HG03565 (cell line): ENCODE data around the gene MYOZ3.

Experiments used
- ATAC-seq: cut with Tn5 transposase; IDR thresholded peaks from one replicate; pipeline ENCODE4 v1.9.1; 2021; ENCODE audit warnings: mild to moderate bottlenecking, moderate library complexity; ENCODE audit not compliant: unreplicated experiment

MYOZ3 gene

DNA sequence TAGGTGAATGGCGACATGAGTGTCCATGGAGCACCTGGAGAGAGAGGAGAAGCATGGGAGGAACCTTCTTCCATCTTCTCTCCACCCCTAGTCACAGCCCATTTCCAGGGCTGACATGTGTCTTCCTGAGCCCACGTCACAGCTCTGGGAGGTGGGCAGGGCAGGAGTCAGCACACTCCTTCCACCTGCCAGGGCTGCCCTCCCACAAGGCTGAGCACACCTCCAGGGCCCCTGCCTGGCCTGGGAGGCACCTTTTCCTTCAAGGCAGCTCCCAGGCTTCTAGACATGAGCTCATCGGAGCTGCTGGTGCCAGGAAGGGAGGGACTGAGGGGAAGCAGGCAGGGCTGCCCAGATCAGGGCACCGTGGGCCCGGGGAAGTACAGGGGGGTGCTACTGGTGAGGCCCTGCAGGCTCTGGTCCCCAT, 34.2 kb upstream of the MYOZ3 start:
- ATAC-seq = no peak

DNA sequence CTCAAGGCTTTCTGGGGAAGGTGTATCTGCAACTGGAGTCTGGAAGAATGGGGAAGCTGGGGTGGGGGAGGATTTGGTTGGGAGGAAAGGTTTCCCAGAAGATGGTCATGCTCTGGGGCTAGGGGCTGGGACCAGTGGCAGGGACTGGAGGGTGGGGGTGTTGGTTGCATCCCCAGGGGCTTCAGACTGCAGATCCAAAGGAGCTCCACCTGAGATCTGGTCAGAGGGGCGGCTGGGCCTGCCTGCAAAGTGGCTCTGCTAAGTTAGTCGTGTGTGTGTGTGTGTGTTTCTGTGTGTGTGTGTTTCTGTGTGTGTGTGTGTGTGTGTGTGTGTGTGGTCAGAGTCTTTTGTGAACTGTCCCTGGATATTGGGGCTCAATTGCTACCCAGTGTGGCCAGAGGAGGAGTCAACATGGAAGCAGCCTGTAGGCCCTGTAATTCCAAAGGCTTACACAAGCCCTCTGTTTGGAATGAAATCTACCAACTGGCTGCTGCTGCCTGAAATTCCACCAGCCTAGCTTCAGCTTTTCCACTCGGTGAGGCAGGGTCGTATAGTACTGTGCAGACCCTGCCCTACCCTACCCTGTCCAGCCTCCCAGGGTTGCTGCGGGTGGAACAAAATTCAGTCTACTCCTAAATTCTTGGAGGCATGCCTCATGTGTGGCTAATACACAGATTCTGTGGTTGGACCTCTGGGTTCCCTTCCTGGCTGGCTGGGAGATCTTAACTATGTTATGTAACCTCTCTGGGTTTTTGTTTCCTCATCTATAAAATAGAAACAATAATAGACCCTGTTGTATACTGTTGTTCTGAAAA, 33.1 kb upstream of the MYOZ3 start:
- ATAC-seq = no peak

DNA sequence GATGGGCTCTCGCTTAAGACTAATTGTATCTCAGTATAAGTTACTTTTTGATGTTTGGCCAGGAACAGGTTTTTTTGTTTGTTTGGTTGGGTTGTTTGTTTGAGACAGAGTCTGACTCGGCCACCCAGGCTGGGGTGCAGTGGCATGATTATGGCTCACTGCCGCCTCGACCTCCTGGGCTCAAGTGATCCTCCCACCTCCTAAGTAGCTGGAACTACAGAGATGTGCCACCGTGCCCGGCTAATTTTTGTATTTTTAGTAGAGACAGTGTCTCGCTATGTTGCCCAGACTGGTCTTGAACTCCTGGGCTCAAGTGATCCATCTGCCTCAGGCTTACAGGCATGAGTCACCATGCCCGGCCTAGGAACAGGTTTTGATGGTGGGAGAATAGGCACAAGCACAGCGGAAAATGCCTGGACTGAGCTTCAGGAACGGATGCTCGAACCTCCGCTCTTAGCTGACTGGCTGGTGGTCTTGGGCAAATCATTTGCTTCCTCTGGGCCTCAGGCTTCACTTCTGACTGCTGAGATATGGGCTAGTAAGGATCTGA, 32.0 kb upstream of the MYOZ3 start:
- ATAC-seq = no peak

DNA sequence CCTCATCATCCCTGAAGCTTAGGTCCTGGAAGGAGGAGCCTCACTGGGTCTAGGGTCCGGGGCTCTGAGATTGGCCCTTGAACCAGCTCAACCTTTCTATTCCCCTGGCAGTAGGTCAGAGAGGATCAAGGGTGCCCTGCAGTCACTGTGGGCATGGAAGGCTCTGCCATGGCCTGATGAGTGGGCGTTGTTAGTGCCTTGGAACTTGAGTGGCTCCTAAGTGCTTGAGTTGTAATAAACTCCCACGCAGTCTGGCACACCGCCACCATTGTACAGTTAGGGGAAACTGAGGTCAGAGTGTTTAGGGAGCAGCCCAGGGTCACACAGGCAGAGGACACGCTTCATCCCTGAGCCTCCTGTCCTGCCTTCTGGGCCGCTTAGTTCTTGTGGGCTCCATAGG, 31.0 kb upstream of the MYOZ3 start:
- no peak for ATAC-seq

DNA sequence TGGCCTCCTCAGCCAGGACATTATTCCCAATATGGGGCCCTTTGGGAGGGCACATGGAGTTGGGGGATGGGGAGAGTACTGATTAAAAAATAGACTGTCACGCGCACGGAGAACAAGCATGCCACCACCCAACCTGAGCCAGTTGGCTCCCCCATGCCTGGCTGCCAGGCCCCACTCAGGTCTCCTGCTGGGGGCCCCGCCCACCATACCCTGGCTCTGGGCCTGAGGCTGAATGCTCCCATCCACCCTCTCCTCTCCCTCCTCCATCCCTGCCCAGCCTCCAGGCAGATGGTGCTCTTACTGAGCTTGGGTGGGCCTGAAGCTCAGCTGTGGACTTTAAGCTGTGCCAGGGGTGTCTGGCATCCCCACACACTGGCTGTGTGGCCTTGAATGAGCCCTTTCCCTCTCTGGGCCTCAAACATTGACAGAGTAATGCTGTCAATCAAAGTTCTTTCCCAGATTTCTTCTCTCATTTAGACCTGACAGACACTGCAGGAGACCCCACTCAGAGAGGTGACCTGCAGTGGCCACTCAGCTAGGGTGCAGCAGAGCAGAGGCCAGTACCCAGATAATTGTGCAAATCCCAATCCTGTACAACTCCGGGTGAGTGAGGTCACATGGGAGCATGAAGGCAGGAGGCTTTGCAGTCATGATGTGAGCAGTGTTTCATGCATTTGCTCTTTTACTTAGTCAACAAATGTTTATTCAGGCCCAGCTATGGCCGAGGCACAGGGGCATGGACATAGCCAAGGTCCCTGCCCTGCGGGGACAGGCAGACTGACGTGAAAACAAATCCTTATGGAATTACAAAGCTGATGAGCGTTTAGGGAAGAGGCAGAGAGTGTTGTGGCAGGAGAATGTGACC, 30.4 kb upstream of the MYOZ3 start:
- ATAC-seq = no peak

DNA sequence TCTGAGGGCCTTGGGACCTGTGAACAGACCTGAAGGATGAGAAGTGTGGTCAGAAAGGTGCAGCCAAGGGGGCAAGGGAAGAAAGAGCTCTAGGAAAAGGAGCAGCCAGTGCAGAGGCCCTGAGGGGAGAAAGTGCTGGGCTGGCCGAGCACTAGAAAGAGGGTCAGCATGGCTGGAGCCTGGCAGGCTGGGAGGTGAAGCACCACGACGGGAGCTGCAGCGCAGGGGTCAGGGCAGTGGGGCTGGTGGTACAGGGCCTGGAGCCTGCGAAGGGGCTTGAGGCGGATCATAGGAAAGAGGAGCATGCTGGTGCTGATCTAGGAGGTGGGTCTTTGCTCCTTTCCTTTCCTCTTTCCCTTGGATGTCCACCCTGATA, 29.7 kb upstream of the MYOZ3 start:
- ATAC-seq = no peak

DNA sequence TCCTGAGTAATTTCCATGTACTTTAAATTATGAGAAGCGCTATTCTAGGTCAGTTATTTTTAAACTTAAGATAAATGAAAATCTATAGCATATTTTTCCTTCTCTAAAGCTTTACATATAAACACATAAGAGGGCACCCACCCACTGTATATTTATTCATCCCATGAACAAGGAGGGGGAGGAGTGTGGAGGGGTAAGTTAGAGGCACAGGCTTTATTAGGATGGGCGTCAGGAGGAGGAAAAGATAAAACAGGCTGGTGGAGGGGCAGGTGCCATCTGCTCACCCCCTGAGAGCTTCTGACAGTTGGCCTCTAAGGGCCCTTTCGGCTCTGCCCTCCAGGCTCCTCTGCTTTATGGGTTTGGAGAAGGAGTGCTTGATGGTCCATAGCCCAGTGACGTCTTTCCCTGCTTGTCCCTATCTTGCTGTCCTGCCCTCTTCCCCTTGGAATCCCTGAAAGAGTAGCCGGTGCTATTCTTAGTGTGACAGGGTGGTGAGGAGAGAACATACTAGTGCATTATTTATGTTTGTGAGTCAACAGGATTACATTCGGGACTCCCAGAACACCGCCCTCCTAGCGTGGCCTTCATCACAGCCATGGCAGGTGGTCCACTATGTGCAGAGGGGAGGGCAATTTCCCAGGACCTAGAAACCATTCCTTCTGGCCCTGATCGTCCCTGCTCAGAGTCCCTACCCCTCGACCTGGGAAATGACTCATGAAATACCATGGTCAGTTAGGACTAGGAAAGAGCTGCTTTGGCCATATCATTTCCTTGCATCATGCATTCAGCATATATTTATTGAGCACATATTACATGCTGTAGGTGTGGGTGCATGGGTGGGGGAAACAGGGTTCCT, 28.5 kb upstream of the MYOZ3 start:
- no peak for ATAC-seq

DNA sequence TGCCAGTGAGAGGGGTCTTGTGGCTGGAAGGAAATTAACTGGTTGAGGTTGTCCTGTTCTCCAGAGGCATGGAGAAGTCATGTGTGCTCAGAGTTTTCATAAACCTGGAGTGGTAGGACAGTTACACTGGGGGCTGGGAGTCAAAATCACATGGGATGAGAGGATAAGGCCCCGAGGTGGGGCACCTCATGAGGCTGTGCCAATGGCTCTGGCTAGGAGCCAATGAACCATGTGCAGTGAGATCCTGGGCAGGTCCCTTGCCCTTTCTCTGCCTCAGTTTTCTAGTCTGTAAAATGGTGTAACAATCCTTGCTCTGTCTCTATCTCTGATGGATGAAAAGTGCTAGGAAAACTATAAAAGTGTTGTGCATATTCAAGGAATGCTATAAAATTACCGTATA, 27.6 kb upstream of the MYOZ3 start:
- ATAC-seq = no peak

DNA sequence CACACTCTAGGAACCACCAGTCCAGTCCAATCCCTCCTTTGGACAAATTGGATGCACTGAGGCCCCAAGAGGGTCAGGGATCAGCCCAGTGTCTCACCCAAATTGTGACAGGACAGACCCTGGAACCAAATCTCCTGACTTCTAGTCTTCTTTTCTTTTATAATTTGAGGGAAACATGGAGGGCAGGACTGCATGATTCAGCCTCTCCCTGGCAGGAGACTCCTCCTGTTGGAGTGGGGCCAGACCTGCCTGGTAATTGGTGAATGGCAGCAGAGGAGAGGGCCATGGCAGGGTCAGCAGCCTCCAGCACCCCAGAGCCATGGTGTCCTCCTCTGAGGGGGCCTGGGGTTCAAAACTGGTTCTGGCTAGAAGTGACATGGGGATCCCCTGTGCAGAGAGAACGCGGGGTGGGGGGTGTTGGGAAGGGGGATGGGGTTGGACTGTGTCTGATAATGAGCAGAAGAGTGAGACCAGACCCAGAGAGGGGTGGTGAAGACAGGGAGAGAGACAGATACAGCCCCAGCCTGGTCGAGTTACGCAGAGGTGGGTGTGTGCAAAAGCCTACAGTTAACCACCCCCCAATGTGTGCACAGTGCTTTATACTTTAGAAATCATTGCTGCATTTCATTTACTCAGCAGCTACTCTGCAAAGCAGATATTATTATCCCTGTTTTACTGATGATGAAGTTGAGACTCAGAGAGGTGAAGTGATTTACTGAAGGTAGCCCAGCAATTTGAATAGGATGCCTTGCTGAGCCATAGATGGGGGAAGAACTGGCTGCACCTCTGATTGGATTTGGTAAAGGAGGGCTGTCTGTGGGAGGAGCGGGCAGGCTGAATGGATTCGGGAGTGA, 24.4 kb upstream of the MYOZ3 start:
- ATAC-seq = no peak

DNA sequence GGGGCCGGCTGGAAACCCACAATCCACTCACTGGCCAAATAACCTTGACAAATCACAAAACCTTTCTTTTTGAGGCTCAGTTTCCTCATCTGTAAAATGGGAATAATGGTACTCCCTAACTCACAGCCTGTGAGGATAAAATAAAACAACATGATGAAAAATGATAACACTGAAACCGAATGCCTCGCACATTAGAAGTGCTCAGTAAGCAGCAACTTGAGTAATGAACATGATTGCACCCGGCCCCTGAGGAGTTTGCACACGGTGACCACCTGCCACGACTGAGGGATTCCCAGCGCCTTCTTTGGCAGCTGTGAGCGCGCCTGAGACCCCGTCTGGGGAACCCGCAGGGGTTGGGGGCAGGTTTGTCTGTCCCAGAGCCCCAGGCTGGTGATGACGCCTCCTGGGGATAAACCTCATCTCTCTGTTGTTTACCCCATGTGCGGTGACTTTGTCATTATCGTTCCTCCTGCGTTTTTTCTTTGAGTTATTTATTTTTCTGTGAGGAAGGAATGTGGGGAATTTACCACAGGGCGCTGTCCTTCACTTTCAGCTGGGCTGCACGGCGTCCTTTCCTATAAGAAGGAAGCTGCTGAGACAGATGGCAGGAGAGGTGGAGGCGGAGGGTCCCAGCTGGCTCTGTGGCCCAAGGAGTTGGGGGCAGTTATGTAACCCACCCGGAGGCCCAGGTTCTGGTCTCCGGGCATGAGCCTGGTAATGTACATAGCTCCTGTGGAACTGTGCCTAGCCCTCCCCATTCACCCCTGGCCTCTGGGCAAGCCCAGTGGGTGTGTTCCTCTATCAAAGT, 23.6 kb upstream of the MYOZ3 start:
- ATAC-seq = no peak

DNA sequence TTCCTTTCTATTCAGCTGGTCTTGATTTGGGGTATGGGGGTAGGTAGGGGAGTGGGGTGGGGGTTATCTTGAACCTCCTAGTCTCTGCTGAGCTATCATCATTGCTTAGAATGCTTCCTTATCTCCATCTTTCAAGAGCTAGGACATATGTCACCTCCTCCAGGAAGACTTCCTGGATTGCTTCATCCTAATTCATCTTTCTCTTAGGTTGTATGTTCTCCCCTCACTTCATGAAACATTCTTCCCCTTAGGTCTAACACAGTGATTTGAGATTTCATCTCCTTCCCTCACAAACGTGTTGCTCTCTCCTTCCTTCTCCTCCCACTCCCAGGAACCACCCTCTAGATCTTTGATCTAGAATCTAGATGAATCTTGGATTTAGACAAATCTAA, 23.0 kb upstream of the MYOZ3 start:
- ATAC-seq = no peak

DNA sequence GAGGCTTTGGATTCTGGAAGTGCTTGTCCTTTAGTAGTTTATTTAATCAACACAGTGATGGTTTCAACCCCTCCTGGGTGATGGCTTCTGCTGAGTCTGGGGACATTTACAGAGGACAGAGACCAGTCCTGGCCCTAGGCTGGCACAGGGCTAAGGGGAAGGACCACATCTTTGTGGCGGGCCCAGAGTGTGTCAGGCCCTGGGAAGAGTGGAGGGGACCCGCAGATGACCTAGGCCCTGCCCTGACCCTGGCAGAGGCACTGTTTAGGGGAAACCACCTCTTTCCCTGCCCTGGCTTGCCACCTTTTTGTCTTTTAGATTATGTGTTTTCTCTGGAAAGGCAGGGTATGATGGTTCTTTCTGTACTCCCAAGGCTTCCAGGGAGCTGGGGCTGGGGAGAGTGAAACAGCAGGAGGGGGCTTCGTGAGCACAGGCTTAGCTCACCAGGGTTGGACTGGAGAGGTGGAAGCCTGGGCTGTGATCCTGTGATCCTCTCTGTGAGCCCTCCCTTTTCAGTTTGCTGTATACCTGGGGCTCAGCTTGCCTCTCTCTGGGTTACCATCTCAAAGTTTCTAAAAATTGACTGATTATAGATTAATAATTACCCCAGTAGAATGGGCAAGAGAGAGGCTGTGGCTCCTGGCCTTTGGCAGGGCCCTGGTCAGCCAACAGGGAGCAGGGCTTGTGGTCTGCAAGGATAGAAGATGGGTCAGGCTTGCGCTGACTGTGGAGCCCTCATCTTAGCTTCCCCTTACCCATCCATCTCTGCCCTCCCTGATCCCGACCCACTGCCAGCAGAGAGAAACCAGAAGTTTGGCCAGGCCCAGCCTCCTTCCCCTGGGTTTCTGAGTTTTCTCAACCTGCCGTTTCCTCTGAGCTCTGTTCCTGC, 22.3 kb upstream of the MYOZ3 start:
- ATAC-seq = no peak

DNA sequence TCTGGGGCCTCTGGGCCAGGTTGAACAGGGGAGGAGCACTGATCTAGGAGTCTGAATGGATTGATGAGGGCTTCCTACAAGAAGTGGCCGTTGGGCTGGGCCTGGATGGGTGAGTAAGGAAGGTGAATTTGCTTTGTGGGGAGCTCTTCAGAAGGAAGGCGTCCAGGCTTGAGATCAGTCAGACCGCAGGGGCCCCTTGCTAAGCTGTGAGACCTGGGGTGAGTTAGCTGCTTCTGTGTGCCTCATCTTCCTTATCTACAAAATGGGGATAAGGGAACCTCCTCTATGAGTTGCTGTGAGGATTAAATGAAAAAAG, 21.7 kb upstream of the MYOZ3 start:
- ATAC-seq = no peak

DNA sequence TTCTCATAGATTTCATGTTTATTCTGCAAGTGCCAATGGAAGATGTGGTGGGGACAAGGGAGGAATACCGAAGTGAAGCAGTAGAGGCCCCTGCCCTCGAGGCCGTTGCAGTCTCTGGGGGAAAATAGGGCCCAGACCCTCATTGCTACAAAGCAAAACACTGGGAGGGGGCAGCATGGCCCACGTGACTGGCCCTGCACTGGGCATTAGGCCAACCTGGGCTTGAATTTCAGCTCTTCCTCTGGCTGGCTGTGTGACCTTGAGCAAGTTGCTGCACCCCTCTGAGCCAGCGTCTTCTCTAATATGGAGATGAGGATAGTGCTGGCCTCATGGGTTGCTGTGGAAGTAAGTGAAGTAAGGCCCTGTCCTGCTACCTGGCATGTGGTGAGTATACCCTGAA, 21.3 kb upstream of the MYOZ3 start:
- ATAC-seq = no peak

DNA sequence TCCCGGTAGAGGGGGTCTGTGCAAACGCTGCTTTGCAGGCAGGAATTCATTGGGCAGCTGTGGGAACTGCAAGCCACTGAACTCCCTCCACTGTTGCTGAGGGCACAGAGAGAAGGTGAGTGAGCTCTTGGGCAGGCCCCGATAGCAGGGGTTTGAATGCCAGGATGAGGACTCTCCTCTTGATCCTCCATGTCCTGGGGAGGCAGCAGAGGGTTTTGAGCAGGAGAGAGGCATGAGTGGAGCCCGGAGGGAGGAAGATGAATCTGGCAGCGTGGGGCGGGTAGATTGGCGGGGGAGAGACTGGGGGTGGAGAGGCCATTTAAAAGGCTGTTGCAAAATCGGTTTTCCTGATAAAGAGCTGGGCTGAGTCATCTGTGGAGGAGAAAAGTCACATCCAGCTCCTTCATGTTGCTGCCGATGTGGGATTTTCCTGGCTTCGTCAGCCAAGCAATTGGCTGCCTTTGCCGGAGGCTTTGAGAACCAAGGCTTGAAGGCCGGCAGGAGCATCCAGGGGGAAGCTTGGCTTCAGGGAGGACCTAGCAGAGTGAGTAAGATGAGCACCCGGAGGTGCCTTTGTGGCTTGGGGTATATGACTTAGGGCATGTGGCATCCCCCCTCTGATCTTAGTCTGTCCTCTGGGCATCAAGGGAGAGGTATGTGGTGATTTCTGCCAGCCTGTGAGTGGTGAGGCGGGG, 20.6 kb upstream of the MYOZ3 start, which contains the start of gene SYNPO:
Gene SYNPO (plus strand): TSS at position 350 of the 695 bp plus-strand sequence. CDS start 7,616 bp downstream, outside the sequence.
- ATAC-seq = no peak

DNA sequence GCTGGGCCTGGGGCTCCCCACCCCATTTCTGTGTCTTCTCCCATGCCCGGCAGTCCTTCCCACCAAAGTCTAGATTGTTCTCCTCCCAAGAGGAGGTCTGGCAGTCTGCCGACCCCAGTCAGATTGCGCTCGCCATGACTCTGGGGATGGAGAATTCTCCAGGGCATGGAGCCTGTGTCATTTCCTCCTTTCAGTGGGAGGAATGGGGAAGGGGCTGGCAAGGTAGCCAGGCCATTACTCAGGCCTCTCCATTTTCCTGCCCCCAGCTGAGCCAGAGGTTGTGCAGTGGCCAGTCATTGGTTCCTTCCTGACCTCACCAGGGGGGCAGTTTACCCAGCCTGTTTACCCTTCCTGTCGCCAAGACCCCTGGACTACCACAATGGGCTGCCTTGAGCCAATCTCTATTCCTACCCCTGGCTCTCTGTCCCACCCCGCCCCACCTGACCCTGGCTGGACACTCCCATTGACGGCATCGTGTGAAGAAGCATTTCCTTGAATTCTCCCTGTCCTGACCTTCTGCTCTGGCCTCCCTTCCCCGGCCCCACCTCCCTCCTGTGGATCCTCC, 20.0 kb upstream of the MYOZ3 start:
- ATAC-seq = no peak

DNA sequence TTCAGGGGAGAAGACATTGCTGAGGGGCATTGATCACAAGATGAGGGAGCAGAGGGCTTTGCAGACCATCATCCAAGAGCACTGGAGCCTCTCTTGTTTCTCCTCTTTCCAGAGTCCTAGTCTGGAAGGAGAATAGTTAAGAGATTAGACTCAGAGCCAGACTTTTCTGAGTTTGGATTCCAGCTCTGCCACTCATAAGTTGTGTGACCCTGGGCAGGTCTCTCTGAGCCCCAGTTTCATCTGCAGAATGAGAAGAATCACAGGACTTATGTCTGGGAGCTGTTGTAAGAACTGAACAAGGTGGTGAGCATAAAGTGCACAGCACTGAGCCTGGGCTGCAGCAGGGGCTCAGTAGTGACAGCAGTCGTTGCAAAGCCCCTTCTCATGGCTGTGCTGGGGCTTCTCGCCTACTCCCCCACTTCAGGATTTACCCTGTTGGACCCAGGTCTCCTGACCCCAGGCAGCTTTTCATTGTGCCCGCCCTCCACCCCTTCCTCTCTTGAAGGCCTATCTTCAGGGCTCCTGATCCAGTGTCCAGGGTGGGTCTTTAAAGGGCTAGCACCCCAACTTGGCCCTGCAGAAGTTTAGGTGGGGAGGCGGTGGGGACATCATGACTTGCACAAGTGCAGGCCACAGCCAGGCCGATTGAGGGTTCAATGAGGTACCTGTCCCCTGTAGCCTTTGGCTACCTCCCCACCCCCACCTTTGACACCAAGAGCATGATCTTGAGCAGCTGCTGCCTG, 19.1 kb upstream of the MYOZ3 start:
- ATAC-seq = no peak
